ENCODE results near the gene WEE2. TPM values are rescaled to one million over a fixed set of nuclear protein-coding genes. Genes with fewer than 3 reads are reported as not detected.

The WEE2 gene
- total RNA-seq, 1 donor from 2014 or later = 0.10 TPM

DNA sequence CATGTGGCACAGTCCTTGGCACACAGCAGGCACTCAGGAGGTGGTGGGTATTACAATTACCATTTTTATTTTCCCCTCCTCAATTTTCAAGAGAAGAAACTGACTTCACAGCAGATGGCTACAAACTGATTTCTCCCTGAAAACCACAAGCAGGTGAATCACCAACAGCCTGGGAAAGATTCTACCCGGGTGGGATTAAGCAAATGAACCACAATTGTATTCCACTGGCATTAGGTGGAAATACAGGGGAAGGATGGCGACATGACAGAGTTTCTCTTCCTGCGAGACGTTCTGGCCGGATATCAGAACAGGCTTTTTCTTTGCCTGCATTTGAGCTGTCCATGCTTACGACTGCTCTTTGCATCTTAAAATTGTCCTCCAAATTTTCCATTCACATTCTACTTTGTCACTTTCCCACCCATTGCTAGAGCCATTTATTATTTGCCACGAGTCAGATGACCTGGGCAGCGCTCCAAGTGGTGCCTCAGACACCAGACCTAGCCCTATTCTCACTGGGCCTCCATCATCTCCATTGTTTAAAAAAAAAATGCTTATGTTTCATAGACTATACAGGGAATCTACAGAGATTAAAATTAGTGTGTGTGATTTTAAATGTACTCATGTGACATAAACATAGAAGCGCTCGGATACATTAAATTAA lies 10.8 kb upstream of the WEE2 start:
- Mint-ChIP-seq H3K4me1 (ENCODE audit: low read depth) (peaks cover 49% of the 10 kb centered on the region), H3K36me3 (ENCODE audit: low read depth) (peaks cover 34% of the 10 kb centered on the region), H3K4me3 (no peak overlapping the region), H3K9me3 (no peaks in the 10 kb centered on the region), H3K27me3 (ENCODE audit: insufficient read depth) (no peaks in the 10 kb centered on the region), H3K27ac (no peak overlapping the region)
- intact Hi-C loops (cut with micrococcal nuclease) = no loop called here
- DNase-seq (ENCODE audit: low spot score) = no peak

- H3K27ac Mint-ChIP-seq = no peak overlapping the region
- DNase-seq (ENCODE audit: low spot score) = no peak
- intact Hi-C loops (cut with micrococcal nuclease) = no loop called here
- no peaks in the 10 kb centered on the region for H3K9me3 Mint-ChIP-seq
- no peak overlapping the region for H3K4me3 Mint-ChIP-seq
- peaks cover 53% of the 10 kb centered on the region for H3K4me1 Mint-ChIP-seq (ENCODE audit: low read depth)
- H3K27me3 Mint-ChIP-seq (ENCODE audit: insufficient read depth) = peaks cover 3% of the 10 kb centered on the region
- peaks cover 34% of the 10 kb centered on the region for H3K36me3 Mint-ChIP-seq (ENCODE audit: low read depth)
Observed at GRCh38 chr7:141698247-141699015, 9.7 kb upstream of the WEE2 start.

DNA sequence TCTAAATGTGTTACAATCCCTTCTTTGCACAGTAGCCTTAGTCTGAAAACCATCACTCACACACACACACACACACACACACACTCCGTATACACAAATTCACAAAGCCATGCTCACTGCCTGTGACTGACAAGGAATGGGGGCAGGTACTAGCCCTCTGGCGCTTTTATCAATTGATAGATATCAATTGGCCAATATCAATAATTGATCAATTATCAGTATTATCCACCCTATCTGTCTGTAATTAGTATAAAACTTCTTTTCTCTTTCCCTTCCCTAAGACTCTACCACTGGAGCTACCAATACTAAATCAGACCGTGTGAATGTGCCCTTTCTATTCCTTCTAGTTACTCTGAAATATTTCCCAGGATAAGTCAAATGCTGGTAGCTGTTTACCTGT lies 8.3 kb upstream of the WEE2 start:
- Mint-ChIP-seq H3K36me3 (ENCODE audit: low read depth) (peaks cover 30% of the 10 kb centered on the region), H3K4me3 (peak overlapping the region; percentile 82), H3K27me3 (ENCODE audit: insufficient read depth) (peaks cover 5% of the 10 kb centered on the region), H3K27ac (no peak overlapping the region), H3K9me3 (no peaks in the 10 kb centered on the region), H3K4me1 (ENCODE audit: low read depth) (peaks cover 53% of the 10 kb centered on the region)
- no peak for DNase-seq (ENCODE audit: low spot score)
- intact Hi-C loops (cut with micrococcal nuclease) = loop anchor here (2.0 kb wide), 1 partner anchor 45 kb away; no protein-coding TSS in a partner anchor

- Mint-ChIP-seq H3K27me3 (ENCODE audit: insufficient read depth) (peaks cover 5% of the 10 kb centered on the region), H3K4me1 (ENCODE audit: low read depth) (peaks cover 53% of the 10 kb centered on the region), H3K36me3 (ENCODE audit: low read depth) (peaks cover 27% of the 10 kb centered on the region), H3K27ac (peak overlapping the region; percentile 46), H3K4me3 (peak overlapping the region; percentile 82), H3K9me3 (no peaks in the 10 kb centered on the region)
- intact Hi-C loops (cut with micrococcal nuclease) = loop anchor here (2.0 kb wide), 1 partner anchor 46 kb away; no protein-coding TSS in a partner anchor
- no peak for DNase-seq (ENCODE audit: low spot score)
Observed at GRCh38 chr7:141700296-141700847, 7.8 kb upstream of the WEE2 start.

DNA sequence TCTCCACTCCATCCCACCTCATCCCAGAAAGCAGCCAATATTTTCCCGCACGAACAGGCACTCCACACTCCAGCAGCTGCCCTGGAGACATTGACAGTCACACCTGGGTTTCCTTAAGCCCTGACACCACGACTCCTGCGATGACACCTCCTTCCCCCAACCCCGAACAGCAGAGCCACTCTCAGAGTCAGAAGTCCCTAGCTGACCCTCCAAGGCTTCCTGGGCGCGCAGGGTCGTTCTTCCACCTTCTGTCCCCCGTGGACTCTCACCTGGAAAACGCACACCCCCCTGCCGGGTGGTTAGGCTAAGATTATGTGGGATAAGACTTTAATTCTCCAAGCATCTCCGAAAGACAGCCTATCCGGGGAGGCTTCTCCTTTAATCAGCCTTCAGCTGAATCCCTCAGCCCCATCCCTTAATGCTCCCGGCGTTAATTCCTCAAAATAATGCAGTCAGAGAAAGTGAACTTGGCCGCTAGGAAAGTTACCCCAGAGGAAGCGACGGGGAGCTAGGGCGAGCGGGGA lies 7.2 kb upstream of the WEE2 start:
- no peak for DNase-seq (ENCODE audit: low spot score)
- Mint-ChIP-seq H3K9me3 (no peaks in the 10 kb centered on the region), H3K4me3 (peak overlapping the region; percentile 82), H3K4me1 (ENCODE audit: low read depth) (peaks cover 53% of the 10 kb centered on the region), H3K27me3 (ENCODE audit: insufficient read depth) (peaks cover 5% of the 10 kb centered on the region), H3K27ac (peak overlapping the region; percentile 61), H3K36me3 (ENCODE audit: low read depth) (peaks cover 24% of the 10 kb centered on the region)
- intact Hi-C loops (cut with micrococcal nuclease) = loop anchor here (1.0 to 2.0 kb wide), 3 partner anchors 22 to 46 kb away; no protein-coding TSS in a partner anchor

GRCh38 chr7:141701489-141702046 lies 6.6 kb upstream of the WEE2 start:
- H3K4me3 Mint-ChIP-seq = peak overlapping the region; percentile 69
- H3K4me1 Mint-ChIP-seq (ENCODE audit: low read depth) = peaks cover 49% of the 10 kb centered on the region
- DNase-seq (ENCODE audit: low spot score) = peak; percentile 69
- H3K36me3 Mint-ChIP-seq (ENCODE audit: low read depth) = peaks cover 21% of the 10 kb centered on the region
- intact Hi-C loops (cut with micrococcal nuclease) = loop anchor here (1.0 to 2.0 kb wide), 4 partner anchors 22 to 47 kb away; partner anchors contain the start of gene SSBP1
- peak overlapping the region; percentile 58 for H3K27ac Mint-ChIP-seq
- H3K9me3 Mint-ChIP-seq = no peaks in the 10 kb centered on the region
- H3K27me3 Mint-ChIP-seq (ENCODE audit: insufficient read depth) = peaks cover 5% of the 10 kb centered on the region

DNA sequence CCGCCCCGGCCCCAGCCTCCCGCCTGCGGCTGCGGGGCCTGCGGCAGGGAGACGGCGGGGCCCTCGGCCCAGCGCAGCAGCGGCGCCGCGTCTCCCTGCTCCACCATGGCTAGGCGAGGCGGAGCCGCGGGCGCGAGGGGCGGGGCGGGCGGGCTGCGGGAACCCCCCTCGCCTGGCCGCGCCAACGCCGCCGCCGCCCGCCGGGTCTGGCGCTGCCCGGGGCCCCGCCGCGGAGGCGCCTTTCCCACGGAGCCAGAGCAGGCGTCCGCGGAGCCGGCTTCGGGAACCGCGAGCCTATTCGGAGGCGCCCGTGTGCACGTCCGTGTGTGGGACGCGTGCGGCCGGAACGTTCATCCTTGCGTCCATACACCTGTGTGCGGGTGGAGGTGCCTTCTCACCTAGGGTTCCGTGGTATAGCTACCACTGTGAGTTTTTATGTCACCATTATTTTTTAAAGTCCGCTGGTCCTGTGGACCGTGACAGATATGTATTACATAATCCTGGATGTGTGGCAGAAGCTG lies 6.0 kb upstream of the WEE2 start, which contains the start of gene DENND11:
TSS of gene DENND11 (minus strand) at position 120 of the 521 bp plus-strand sequence. CDS start at position 107, 13 bp downstream.
- peak within 1 kb of the TSS; percentile 61 for H3K27ac Mint-ChIP-seq
- H3K4me1 Mint-ChIP-seq (ENCODE audit: low read depth) = peaks cover 43% of the 10 kb centered on the region
- intact Hi-C loops (cut with micrococcal nuclease) = loop anchor here (1.0 kb wide), 1 partner anchor 36 kb away; the partner anchor contains the start of gene SSBP1
- peak; percentile 44 for DNase-seq (ENCODE audit: low spot score)
- peaks cover 18% of the 10 kb centered on the region for H3K36me3 Mint-ChIP-seq (ENCODE audit: low read depth)
- peaks cover 10% of the 10 kb centered on the region for H3K27me3 Mint-ChIP-seq (ENCODE audit: insufficient read depth)
- peak within 1 kb of the TSS; percentile 82 for H3K4me3 Mint-ChIP-seq
- H3K9me3 Mint-ChIP-seq = no peaks in the 10 kb centered on the region

- Mint-ChIP-seq H3K27me3 (ENCODE audit: insufficient read depth) (peaks cover 10% of the 10 kb centered on the region), H3K4me3 (peak overlapping the region; percentile 19), H3K4me1 (ENCODE audit: low read depth) (peaks cover 36% of the 10 kb centered on the region), H3K27ac (no peak overlapping the region), H3K9me3 (no peaks in the 10 kb centered on the region), H3K36me3 (ENCODE audit: low read depth) (peaks cover 12% of the 10 kb centered on the region)
- no peak for DNase-seq (ENCODE audit: low spot score)
- intact Hi-C loops (cut with micrococcal nuclease) = loop anchor here (1.0 kb wide), 1 partner anchor 35 kb away; the partner anchor contains the start of gene SSBP1
Observed at GRCh38 chr7:141702892-141703291, 5.3 kb upstream of the WEE2 start.

DNA sequence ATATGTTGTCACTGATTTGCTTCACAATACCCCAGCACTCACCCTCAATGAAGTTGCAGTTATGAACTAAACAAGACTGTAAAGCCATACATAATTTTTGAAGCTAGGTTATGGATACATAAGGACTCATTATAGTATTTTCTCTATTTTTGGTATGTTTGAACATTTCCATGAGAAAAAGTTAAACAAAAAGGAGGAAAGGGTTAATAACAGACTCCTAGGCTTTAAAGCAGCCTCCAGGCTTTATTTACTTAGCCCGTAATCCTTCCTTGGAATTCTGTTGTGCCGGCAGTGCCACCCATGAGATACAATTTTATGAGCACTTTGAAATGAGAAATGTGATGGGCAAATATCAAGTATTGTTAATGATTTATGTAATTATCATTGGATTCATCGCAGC lies 4.0 kb upstream of the WEE2 start:
- Mint-ChIP-seq H3K4me1 (ENCODE audit: low read depth) (peaks cover 24% of the 10 kb centered on the region), H3K4me3 (no peak overlapping the region), H3K9me3 (no peaks in the 10 kb centered on the region), H3K27me3 (ENCODE audit: insufficient read depth) (peaks cover 10% of the 10 kb centered on the region), H3K27ac (no peak overlapping the region), H3K36me3 (ENCODE audit: low read depth) (peaks cover 3% of the 10 kb centered on the region)
- DNase-seq (ENCODE audit: low spot score) = no peak
- intact Hi-C loops (cut with micrococcal nuclease) = no loop called here

GRCh38 chr7:141704741-141705140 lies 3.4 kb upstream of the WEE2 start:
- Mint-ChIP-seq H3K9me3 (no peaks in the 10 kb centered on the region), H3K4me1 (ENCODE audit: low read depth) (peaks cover 19% of the 10 kb centered on the region), H3K36me3 (ENCODE audit: low read depth) (peaks cover 3% of the 10 kb centered on the region), H3K27me3 (ENCODE audit: insufficient read depth) (peaks cover 10% of the 10 kb centered on the region), H3K27ac (no peak overlapping the region), H3K4me3 (no peak overlapping the region)
- no peak for DNase-seq (ENCODE audit: low spot score)
- intact Hi-C loops (cut with micrococcal nuclease) = no loop called here

- Mint-ChIP-seq H3K27ac (no peak overlapping the region), H3K36me3 (ENCODE audit: low read depth) (no peaks in the 10 kb centered on the region), H3K4me1 (ENCODE audit: low read depth) (peaks cover 6% of the 10 kb centered on the region), H3K9me3 (no peaks in the 10 kb centered on the region), H3K4me3 (no peak overlapping the region), H3K27me3 (ENCODE audit: insufficient read depth) (peaks cover 10% of the 10 kb centered on the region)
- intact Hi-C loops (cut with micrococcal nuclease) = no loop called here
- no peak for DNase-seq (ENCODE audit: low spot score)
Observed at GRCh38 chr7:141706239-141707064, 1.7 kb upstream of the WEE2 start.
